IPS-18c (cell line): Measurements from ENCODE around the gene RBMS3.

Source experiments
- H3K4me3 ChIP-seq: 2 replicates; pipeline ENCODE4 v1.7.0; 2013; ENCODE audit warnings: low read depth, mild to moderate bottlenecking, low read length, moderate library complexity; ENCODE audit not compliant: insufficient read depth
- H3K9me3 ChIP-seq: one replicate; pipeline ENCODE4 v1.6.1; 2013; ENCODE audit warnings: mild to moderate bottlenecking, low read length, moderate library complexity; ENCODE audit not compliant: control insufficient read depth, insufficient read depth

The RBMS3 gene

DNA sequence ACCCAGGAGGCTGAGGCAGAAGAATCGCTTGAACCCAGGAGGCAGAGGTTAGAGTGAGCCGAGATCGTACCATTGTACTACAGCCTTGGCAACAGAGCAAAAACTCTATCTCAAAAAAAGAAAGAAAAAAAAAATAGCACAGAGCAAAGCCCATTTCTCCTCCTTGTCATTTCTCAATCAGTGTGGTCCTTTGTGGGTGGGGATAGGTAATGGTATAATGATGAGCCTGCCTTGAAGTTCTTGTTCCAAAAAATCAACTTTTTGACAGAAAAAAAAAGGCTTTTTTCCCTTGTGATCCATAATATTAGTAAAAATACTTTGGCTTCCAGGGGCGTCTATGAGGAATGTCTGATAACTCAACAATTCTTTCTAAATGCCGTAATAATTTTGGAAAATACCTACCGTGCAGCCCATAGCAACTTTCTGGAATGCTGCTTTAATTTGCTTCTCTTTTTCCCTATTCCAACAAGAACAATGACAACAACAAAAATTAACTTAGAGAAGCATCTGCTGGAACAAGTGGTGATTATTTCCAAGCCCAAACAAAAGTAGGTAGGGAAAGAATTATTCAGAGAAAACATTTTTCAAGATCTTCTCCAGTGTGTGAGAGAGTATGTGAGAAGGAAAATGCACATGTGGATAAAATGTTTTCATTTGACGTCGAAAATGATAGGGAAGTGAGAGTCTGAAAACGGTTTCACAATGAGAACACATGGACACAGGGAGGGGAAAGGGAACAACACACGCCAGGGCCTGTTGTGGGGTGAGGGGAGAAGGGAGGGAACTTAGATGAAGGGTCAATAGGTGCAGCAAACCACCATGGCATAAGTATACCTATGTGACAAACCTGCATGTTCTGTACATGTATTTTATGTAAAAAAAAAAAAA lies 337.8 kb downstream of the RBMS3 start:
- no peaks in the 10 kb centered on the region for H3K9me3 ChIP-seq
- H3K4me3 ChIP-seq: no peak overlapping the region

DNA sequence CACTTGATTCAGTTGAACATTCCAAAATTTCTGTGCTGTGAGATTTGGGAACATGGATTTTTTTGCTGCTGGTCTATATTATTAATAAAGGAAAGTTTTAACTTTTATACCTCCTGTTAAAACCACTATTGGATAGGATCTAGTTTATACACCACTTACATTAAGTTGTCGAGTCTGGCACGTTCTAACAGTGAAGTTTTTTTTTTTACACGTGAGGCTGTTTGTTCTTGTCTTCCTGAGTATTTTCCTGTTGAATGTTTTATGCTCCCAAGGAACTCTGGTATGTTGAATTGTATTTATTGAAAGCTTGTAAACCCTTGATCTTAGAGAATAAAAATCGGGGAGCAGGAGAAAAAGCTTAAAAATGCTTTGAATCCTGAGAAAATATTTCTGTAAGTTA lies 338.8 kb downstream of the RBMS3 start:
- no peak overlapping the region for H3K4me3 ChIP-seq
- H3K9me3 ChIP-seq: no peaks in the 10 kb centered on the region

DNA sequence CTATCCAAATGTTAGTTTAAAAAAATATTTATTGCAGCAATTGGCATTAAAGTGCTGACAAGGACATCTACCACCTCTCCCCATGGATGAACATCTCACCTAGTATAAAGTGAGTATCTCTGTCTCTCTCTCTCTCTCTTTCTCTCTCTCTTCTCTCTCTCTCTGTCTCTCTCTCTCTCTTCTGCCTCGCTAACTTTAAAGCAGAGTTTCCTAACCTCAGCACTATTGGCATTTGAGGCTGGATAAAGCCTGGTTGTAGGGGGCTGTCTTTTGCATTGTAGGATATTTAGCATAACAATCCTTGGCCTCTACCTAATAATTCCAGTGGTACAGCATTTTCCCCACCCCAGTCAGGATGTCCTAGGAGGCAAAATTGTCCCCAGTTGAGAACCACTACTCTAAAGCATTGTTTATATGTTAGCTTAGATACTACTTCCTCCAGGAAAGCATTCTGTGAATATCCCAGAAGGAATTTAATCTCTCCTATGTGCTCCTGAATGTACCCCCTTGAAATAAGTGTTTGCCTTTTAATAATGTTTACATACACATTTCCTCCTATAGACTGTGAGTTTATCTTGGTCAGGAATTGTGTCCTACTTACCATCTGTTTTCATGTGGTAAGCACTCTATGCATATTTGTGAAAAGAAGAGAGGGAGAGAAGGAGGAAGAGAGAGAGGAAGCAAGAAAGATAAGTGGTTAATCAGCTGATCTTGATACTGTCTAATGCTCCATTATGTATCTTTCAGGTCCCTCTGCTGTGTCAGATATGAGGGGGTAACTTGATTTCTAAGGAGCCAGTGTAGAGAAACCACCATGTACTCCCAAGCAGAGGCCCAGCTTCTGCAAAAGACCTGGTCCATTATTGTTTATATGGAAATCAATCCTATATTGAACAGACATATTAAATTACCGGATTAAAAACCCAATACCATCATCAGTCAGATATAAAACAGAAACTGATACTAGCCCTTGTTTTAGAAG lies 346.6 kb downstream of the RBMS3 start:
- no peaks in the 10 kb centered on the region for H3K9me3 ChIP-seq
- H3K4me3 ChIP-seq: no peak overlapping the region

DNA sequence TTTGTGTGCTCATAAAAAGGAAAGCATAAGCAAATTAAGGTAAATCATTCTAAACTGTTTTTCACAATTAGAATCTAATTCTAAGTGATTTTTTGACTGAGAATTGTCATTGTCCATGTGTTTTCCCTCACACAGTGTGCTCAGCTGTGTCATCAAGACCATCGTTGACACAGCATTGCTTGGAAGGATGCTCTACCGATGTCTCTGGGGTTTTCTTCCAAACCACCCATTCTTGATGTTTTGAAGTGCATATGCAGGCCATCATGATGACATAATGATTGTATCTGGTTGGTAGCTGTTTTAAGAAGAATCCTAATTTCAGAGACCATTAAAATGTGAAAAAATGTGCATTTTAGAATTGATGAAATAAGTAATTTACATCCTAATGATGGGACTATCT lies 347.9 kb downstream of the RBMS3 start:
- no peak overlapping the region for H3K4me3 ChIP-seq

DNA sequence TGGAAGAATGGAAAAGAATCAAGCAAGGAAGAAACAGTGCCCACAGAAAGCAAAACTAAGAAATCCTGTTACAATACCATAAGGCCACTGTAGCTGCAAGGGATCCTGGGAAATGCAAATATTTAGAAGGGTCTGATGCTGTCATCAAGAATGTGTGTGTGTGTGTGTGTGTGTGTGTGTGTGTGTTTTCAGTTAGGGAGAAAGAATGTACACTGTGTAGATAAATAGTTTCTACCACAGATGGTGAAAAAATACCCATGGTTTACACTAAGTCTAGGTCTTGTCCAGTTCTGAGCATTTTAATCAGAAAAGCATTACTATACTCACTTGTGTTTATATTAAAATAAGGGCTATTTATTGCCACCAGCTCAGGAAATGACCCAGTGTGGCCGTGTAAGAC lies 355.0 kb downstream of the RBMS3 start:
- no peaks in the 10 kb centered on the region for H3K9me3 ChIP-seq
- no peak overlapping the region for H3K4me3 ChIP-seq

More for the DNA sequence above, 347.9 kb downstream of the RBMS3 start:
- no peaks in the 10 kb centered on the region for H3K9me3 ChIP-seq

DNA sequence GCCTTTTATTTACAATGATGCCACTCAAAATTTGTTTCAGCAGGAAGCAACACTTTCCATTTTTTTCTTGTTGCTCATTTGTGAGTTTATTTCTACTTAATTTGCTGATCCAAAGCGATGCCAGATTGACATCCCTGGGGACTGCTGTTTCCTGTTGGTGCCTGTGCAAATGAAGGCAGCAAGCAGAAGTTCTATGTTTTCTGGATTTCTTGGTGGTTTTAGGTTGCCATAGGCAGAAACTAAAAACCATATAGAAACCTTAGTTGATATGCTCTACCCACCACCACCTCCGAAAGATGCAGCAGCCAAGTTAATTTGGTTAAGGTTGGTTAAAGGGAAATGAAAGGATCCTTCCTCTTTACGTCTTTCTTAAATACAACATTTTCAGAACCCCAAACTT lies 356.2 kb downstream of the RBMS3 start:
- H3K9me3 ChIP-seq: no peaks in the 10 kb centered on the region
- H3K4me3 ChIP-seq: no peak overlapping the region

DNA sequence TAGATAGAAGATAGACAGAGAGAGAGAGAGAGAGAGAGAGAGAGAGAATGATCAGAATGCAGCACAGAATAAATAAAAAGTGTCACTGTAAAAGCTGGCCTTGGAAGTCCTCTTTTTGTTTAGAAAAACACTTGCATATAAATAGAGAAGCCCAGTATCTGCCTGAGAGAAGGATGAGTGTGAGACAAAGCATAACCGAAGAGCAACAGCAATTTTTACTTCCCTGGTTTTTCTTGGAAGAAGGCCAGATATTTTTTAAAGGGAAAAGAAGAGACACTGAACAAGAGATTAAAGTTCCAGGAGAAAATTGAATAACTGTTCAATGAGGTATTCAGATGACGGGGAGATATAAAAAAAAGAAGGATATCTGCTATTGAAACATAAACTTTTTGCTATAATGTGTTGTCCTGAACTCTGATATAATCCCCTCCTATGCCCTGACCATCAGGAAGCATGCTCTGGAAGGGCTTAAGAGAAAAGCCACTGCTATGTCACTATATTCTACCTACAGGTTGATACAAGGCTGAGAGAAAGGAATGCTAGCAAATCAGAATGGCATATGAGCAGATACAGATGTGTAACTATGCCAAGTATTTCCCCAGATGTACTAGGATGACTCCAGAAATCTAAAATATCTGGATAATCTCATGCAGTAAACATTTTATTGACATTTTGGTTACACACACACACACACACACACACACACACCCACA lies 358.9 kb downstream of the RBMS3 start:
- Histone ChIP-seq H3K4me3 (no peak overlapping the region), H3K9me3 (no peaks in the 10 kb centered on the region)

DNA sequence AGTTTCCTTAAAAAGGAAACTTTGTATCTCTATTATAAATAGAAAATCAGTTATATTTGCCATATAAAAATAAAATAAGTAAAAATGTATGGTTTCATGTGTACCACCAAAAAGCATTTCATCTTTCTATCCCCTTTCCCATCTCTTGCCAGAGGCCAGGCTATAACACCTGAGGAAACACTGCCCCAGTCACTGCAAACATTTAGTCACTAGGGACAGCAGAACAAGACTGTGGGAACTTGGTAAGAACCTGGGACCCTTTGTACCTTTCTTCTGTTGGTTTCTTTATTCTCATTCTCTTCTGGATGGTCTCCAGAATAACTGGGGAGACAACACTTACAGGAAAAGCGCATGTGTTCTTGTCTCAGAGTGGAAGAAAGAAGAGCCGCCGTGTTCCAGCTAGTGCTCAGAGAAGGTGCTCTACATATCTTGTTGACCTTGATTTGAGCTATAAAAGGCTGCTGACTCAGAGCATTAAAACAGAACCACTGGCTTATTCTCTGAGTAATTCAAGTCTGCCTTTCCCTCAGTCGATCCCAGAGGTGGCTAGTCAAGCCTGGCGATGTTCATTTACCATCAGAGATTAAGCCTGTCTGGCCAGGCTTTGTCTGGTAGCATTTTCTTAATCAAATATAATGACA lies 361.6 kb downstream of the RBMS3 start:
- Histone ChIP-seq H3K4me3 (no peak overlapping the region), H3K9me3 (no peaks in the 10 kb centered on the region)

DNA sequence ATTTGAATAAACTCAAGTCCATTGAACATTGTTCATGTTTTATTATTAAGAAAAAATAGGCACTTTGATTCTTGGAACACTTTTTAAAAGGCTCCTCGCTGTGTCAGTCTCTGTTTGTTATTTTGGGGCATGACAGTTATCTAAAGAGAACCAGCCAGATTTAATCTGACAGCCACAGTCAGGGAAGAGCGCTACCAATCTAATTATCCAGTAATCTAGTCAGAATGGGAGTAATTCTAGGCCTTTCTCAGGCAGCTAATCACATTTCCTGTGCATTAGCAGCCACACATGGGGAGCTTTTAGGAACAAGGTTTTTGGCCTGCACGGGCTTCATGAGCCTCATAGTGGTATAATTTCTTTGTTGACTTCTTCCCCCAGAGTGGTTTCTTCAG lies 362.2 kb downstream of the RBMS3 start:
- no peak overlapping the region for H3K4me3 ChIP-seq
- no peaks in the 10 kb centered on the region for H3K9me3 ChIP-seq

DNA sequence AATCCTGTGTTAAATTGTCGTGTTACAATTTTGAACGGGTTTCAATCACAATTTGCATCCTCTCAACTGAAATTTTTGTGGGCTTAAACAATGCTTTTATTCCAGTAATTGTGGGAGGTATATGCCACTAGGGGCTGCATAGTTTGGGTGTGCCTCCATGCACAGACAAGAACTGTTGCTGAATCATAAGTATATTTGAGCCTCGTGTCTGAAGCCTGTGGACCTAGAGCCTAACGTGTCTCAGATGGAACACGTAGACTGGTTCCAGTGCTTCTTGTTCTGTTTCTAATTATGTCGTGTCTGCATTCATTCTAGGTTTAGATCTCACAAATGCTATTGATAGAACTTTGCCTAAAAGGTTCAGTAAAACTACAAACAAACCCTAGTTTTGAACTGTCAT lies 363.4 kb downstream of the RBMS3 start:
- no peak overlapping the region for H3K4me3 ChIP-seq
- no peaks in the 10 kb centered on the region for H3K9me3 ChIP-seq

DNA sequence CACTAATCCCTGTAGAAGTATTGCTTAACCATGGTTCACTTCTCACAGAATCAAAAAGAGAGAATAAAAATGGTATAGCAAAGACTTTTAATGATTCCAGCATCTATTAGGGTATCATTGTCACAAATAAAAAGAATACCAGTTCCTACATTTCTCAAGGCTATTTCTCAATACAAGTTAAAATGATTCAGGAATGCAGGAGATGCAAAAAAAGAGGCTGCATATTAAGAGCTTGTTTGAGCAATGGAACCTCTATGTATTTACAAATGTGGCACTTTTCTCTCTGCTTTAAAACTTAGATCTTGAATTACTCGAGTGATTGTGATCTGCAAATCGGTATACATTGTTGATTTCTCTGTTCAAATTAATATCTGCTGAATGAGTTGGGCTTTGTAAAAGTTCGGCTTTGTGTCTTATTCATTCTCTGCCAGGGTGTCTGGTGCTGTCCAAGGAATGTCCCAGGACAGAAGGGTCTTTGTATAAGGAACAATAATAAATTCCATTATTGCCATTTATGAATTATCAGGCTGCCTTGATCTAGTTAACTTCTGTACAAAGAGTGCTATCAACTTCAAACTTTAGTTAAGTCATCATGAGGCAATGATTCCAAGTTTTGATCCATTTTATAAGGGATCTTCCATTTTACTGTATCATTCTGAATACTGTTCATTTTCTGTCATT lies 364.2 kb downstream of the RBMS3 start:
- no peaks in the 10 kb centered on the region for H3K9me3 ChIP-seq
- H3K4me3 ChIP-seq: no peak overlapping the region

DNA sequence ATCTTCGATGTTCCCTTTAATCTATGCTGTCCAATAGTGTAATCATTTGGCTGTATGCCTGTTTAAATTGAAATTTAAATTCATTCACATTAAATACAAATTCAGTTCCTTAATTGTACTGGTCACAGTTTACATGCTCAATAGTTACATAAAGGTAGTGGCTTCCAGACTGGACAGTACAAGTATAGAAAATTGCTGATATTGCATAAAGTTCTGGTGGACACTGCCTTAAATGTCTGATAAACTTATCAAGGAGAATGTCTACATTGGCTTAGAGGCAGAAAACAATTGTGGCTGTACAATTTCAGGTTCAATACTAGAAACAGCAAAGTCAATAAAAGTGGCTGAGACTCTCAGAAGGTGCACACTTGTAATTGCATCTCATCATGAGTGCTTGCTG lies 365.2 kb downstream of the RBMS3 start:
- Histone ChIP-seq H3K4me3 (no peak overlapping the region), H3K9me3 (no peaks in the 10 kb centered on the region)

DNA sequence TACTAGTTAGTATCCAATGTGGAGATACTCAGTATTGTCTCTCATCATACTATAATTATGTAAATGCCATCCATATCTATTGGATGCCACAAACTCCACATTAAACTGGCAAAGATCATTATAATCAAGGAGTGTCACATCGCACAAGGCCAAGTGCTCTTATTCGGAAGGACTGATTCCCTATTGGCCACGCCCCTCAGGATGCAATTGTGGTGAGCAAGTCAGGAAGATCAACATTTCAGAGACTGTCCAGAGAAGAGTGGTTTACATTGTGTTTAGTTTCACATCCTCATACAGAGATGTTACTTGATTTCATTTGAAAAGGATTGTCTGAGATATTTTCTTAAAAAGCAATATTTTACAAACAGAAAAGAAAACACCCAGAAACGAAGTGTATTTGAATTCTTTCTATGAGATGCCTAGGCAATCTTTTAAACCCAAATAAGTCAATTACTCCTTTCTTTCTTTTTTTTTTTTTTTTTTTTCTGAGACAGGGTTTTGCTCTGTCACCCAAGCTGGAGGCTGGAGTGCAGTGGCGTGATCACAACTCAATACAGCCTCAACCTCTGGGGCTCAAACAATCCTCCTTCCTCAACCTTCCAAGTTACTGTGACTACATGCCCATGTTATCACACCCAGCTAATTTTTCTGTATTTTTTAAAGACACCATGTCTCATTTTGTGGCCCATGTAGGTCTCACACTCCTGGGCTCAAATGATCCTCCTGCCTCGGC lies 369.1 kb downstream of the RBMS3 start:
- Histone ChIP-seq H3K9me3 (no peaks in the 10 kb centered on the region), H3K4me3 (no peak overlapping the region)

DNA sequence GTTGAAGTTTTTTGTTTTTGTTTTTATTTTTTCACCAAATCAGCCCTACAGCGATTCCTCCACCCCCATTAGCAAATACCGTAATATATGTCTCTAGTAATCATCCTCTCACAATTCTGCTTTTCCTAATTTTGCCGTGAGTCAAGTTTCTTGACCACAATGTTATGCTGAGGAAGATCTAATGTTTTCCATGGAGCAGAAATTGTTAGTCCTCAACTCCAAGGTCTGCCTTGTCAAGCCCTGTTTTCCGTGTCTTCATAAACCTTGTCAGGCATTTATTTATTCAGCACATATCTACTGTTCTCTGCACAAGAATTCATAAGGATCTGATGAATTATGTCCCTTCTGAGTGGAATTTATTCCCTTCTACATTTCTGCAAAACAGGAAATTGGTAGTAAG lies 372.8 kb downstream of the RBMS3 start:
- Histone ChIP-seq H3K4me3 (no peak overlapping the region), H3K9me3 (no peaks in the 10 kb centered on the region)

DNA sequence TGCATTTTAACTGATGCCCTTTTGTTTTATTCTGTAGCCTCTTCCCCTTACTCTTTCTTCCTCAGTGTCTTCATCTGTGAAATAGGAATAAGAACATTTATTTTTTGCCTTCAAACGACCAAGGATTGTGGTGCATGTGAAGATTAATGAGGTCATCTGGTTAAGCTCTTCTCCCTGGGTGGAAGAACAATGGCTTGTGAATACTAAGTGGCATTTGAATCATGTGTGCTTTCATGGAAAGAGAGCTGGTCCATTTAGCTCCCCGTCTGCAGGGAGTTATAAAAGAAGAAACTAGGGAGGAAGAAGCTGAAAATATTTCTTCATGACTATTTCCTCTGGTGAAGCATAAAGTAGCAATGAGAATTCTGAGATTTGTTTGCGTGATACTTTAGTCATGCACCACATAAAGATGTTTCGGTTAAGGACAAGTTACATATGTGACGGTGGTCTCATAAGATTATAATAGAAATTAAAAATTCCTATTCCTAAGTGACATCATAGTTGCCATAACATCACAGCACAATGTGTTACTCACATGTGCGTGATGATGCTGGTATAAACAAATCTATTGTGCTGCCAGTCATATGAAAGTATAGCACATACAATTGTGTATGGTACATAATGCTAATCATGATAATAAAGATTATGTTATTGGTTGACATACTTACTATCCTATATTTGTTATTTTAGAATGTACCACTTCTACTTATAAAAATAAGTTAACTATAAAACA lies 374.3 kb downstream of the RBMS3 start:
- no peaks in the 10 kb centered on the region for H3K9me3 ChIP-seq
- H3K4me3 ChIP-seq: no peak overlapping the region
